HepG2 (cell line): ENCODE measurements around the gene PHLDB1. TPM values are rescaled to one million over a fixed set of nuclear protein-coding genes. Genes with fewer than 3 reads are reported as not detected.

Experiments used
- ATAC-seq: fragments of 200-7000 bp; cut with Tn5 transposase; 3 replicates; pipeline ENCODE4 v1.9.1; 2020; ENCODE audit warnings: mild to moderate bottlenecking, moderate library complexity
- BruUV-seq: library from RNA; stranded (reverse); fragments of 400-500 nt; replicated peaks from 2 replicates; lab custom pipeline; 2021; lab: Mats Ljungman, UMichigan
- CTCF ChIA-PET: fragments of 300-600 bp; formaldehyde crosslinking; extraction: SDS; loops from one replicate; lab custom pipeline; 2021; ENCODE audit warnings: low total read pairs, inconsistent platforms, low intra/inter-chr PET ratio; lab: Yijun Ruan, JAX
- POLR2A ChIA-PET: fragments of 350-600 bp; sonication (Branson Sonifier 250); formaldehyde crosslinking; loops from one replicate; lab custom pipeline; 2020; ENCODE audit warnings: antibody characterized with exemption, inconsistent platforms; lab: Yijun Ruan, JAX
- DNase-seq: peaks from one replicate; pipeline ENCODE4 v3.0.0-alpha.2; 2015; ENCODE audit warnings: low spot score
- FAIRE-seq: peaks from 3 replicates; lab custom pipeline; 2011; peaks lifted over from hg19 to GRCh38; lab: Jason Lieb, UNC
- H2AFZ ChIP-seq: one replicate; pipeline ENCODE4 v1.6.1; 2011; ENCODE audit warnings: low read length, inconsistent platforms
- H3K27ac ChIP-seq: fragments of 300-600 bp; 3 replicates; pipeline ENCODE4 v1.8.0; 2011; ENCODE audit warnings: mixed run types, mild to moderate bottlenecking, mixed read lengths, low read length, inconsistent platforms; ENCODE audit not compliant: insufficient read depth; ENCODE audit errors: extremely low read length
- H3K27me3 ChIP-seq, 2 experiments: fragments of 200-600 bp in 1 of 2; 2 replicates in 1 of 2; 3 replicates in 1 of 2; pipeline versions ENCODE4 v1.6.0 to v1.8.0; 2011; ENCODE audit warnings: low read length in 2 of 2, mild to moderate bottlenecking in 2 of 2, moderate library complexity in 2 of 2, inconsistent platforms in 1 of 2; ENCODE audit not compliant: insufficient read depth in 2 of 2, control insufficient read depth in 1 of 2
- H3K36me3 ChIP-seq, 2 experiments: fragments of 200-600 bp in 1 of 2; replicated peaks in 1 of 2; 2 replicates in 1 of 2; 3 replicates in 1 of 2; pipeline versions ENCODE4 v1.5.1 to v1.8.0; 2011; ENCODE audit warnings: low read length in 2 of 2, inconsistent platforms in 1 of 2; ENCODE audit not compliant: insufficient read depth in 2 of 2, control insufficient read depth in 1 of 2
- H3K4me1 ChIP-seq: 2 replicates; pipeline ENCODE4 v1.5.1; 2012; ENCODE audit warnings: low read length, inconsistent platforms; ENCODE audit not compliant: insufficient read depth
- H3K4me2 ChIP-seq: 2 replicates; pipeline ENCODE4 v1.6.0; 2011; ENCODE audit warnings: low read depth, low read length, inconsistent platforms
- H3K4me3 ChIP-seq, 3 experiments: fragments of 200-600 bp in 1 of 3; sonication (generic), shearing (Covaris generic) in 1 of 3; replicated peaks in 1 of 3; 2 replicates each; pipeline ENCODE4 v1.5.1; 2011 to 2016; ENCODE audit warnings: low read length in 3 of 3, inconsistent platforms in 2 of 3, low read depth in 2 of 3, mild to moderate bottlenecking in 2 of 3, control low read depth in 1 of 3, mixed read lengths in 1 of 3; ENCODE audit not compliant: insufficient read depth in 1 of 3
- H3K79me2 ChIP-seq: one replicate; pipeline ENCODE4 v1.6.1; 2011; ENCODE audit warnings: low read length, inconsistent platforms; ENCODE audit not compliant: insufficient read depth
- H3K9ac ChIP-seq: 2 replicates; pipeline ENCODE4 v1.6.0; 2011; ENCODE audit warnings: mild to moderate bottlenecking, low read depth, low read length, inconsistent platforms; ENCODE audit not compliant: insufficient read depth
- H3K9me3 ChIP-seq: 2 replicates; pipeline ENCODE4 v1.5.1; 2012; ENCODE audit warnings: mild to moderate bottlenecking, low read length
- H4K20me1 ChIP-seq: 2 replicates; pipeline ENCODE4 v1.6.0; 2011; ENCODE audit warnings: inconsistent platforms, mild to moderate bottlenecking, low read length, moderate library complexity; ENCODE audit not compliant: insufficient read depth
- AGO1 ChIP-seq: fragments of 200-400 bp; formaldehyde crosslinking; IDR thresholded peaks from 2 replicates; pipeline ENCODE4 v1.6.1; 2017; ENCODE audit warnings: mild to moderate bottlenecking, low read depth, low read length, moderate library complexity; ENCODE audit not compliant: poor library complexity, severe bottlenecking
- CREB3 ChIP-seq: sonication (generic); formaldehyde crosslinking; IDR thresholded peaks from 2 replicates; pipeline ENCODE4 v1.5.0; 2020; ENCODE audit warnings: missing genetic modification reagents
- ERF ChIP-seq: IDR thresholded peaks from 2 replicates; pipeline ENCODE4 v1.6.1; 2018; ENCODE audit warnings: missing biosample characterization, missing genetic modification reagents
- ETV5 ChIP-seq: IDR thresholded peaks from 2 replicates; pipeline ENCODE4 v1.6.1; 2018; ENCODE audit warnings: missing biosample characterization, missing genetic modification reagents, inconsistent platforms, borderline replicate concordance
- FOXA1 ChIP-seq, 2 experiments: fragments of 450-650 bp in 1 of 2; sonication (generic) in 1 of 2; formaldehyde crosslinking in 1 of 2; IDR thresholded peaks; 2 replicates each; pipeline versions ENCODE4 v1.4.0 to v1.6.1; 2016 to 2020; ENCODE audit warnings: missing genetic modification reagents in 1 of 2
- HDAC2 ChIP-seq: sonication (generic); formaldehyde crosslinking; IDR thresholded peaks from 2 replicates; pipeline ENCODE4 v1.4.0; 2020; ENCODE audit warnings: missing genetic modification reagents
- HOXA3 ChIP-seq: sonication (generic); formaldehyde crosslinking; IDR thresholded peaks from 2 replicates; pipeline ENCODE4 v1.5.0; 2020; ENCODE audit warnings: missing genetic modification reagents
- IKZF4 ChIP-seq: sonication (generic); formaldehyde crosslinking; IDR thresholded peaks from 2 replicates; pipeline ENCODE4 v1.5.1; 2020; ENCODE audit warnings: borderline replicate concordance, mild to moderate bottlenecking, low read depth, missing genetic modification reagents; ENCODE audit errors: not compliant biosample characterization
- KLF6 ChIP-seq: IDR thresholded peaks from 2 replicates; pipeline ENCODE4 v1.8.0; 2016; ENCODE audit warnings: missing biosample characterization, missing genetic modification reagents
- KMT2A ChIP-seq: sonication (generic); formaldehyde crosslinking; IDR thresholded peaks from 2 replicates; pipeline ENCODE4 v1.4.0; 2020; ENCODE audit warnings: missing genetic modification reagents
- MAFF ChIP-seq: IDR thresholded peaks from 2 replicates; pipeline ENCODE4 v1.6.1; 2011; ENCODE audit warnings: low read depth, low read length, improper control_type of control experiment
- NR2F6 ChIP-seq, 2 experiments: IDR thresholded peaks; 2 replicates each; pipeline ENCODE4 v1.6.1; 2016; ENCODE audit warnings: antibody characterized with exemption in 1 of 2, mild to moderate bottlenecking in 1 of 2
- SIN3A ChIP-seq: IDR thresholded peaks from 2 replicates; pipeline ENCODE4 v1.6.1; 2011; ENCODE audit warnings: low read depth, mild to moderate bottlenecking, control low read depth, low read length, borderline replicate concordance
- SRSF4 ChIP-seq: fragments of 200-400 bp; formaldehyde crosslinking; IDR thresholded peaks from one replicate; pipeline ENCODE4 v1.6.1; 2018; ENCODE audit warnings: mild to moderate bottlenecking, low read depth, low read length, moderate library complexity; ENCODE audit not compliant: poor library complexity, severe bottlenecking
- STAT5B ChIP-seq: sonication (generic); formaldehyde crosslinking; IDR thresholded peaks from 2 replicates; pipeline ENCODE4 v1.4.0; 2020; ENCODE audit warnings: missing genetic modification reagents
- SUZ12 ChIP-seq: fragments of 150-350 bp; IDR thresholded peaks from 2 replicates; pipeline ENCODE4 v1.6.1; 2014; ENCODE audit warnings: low read depth, low read length
- ZKSCAN1 ChIP-seq: fragments of 150-350 bp; IDR thresholded peaks from 2 replicates; pipeline ENCODE4 v1.6.1; 2014; ENCODE audit warnings: low read length
- ZMAT5 ChIP-seq: sonication (generic); formaldehyde crosslinking; IDR thresholded peaks from 2 replicates; pipeline ENCODE4 v1.5.0; 2020; ENCODE audit warnings: mild to moderate bottlenecking, low read depth, missing genetic modification reagents, borderline replicate concordance
- ZNF430 ChIP-seq: sonication (generic); formaldehyde crosslinking; IDR thresholded peaks from 2 replicates; pipeline ENCODE4 v1.9.0; 2021; ENCODE audit warnings: mild to moderate bottlenecking, missing genetic modification reagents
- ZNF451 ChIP-seq: sonication (generic); formaldehyde crosslinking; IDR thresholded peaks from 2 replicates; pipeline ENCODE4 v1.5.0; 2020; ENCODE audit warnings: mild to moderate bottlenecking, missing genetic modification reagents
- ZNF484 ChIP-seq: sonication (generic); formaldehyde crosslinking; IDR thresholded peaks from 2 replicates; pipeline ENCODE4 v1.5.1; 2020; ENCODE audit warnings: mild to moderate bottlenecking, low read depth, missing genetic modification reagents, borderline replicate concordance
- ZNF557 ChIP-seq: sonication (generic); formaldehyde crosslinking; IDR thresholded peaks from 2 replicates; pipeline ENCODE4 v1.4.0; 2020; ENCODE audit warnings: missing genetic modification reagents
- ZNF558 ChIP-seq: sonication (generic); formaldehyde crosslinking; IDR thresholded peaks from 2 replicates; pipeline ENCODE4 v1.9.0; 2022; ENCODE audit warnings: mild to moderate bottlenecking, missing genetic modification reagents, borderline replicate concordance
- ZNF777 ChIP-seq: sonication (generic); formaldehyde crosslinking; IDR thresholded peaks from 2 replicates; pipeline ENCODE4 v1.4.0; 2020; ENCODE audit warnings: missing genetic modification reagents
- ZNF780A ChIP-seq: sonication (generic); formaldehyde crosslinking; IDR thresholded peaks from 2 replicates; pipeline ENCODE4 v1.8.0; 2022; ENCODE audit warnings: mild to moderate bottlenecking, missing genetic modification reagents, moderate library complexity
- ZNF792 ChIP-seq: IDR thresholded peaks from 2 replicates; pipeline ENCODE4 v1.6.1; 2016
- WGBS: methylation state at CpG from one replicate; pipeline ENCODE4 v1.1.6; 2017; ENCODE audit warnings: low lambda C conversion rate; 5-methylcytosine and 5-hydroxymethylcytosine counted together
- in situ Hi-C: cut with HindIII; loops from 2 replicates; pipeline ENCODE4 v1.10.0; 2017; ENCODE audit warnings: low pct_unique_long_range_greater_than_20kb; ENCODE audit not compliant: extremely low pct_ligation_motif_present
- intact Hi-C: fragments of 100-400 bp; cut with micrococcal nuclease; formaldehyde crosslinking; loops from one replicate; pipeline ENCODE4 v1.10.0; 2022; ENCODE audit not compliant: unreplicated experiment
- polyA plus RNA-seq, 8 experiments: library from polyadenylated mRNA; depleted of rRNA in 3 of 8; stranded (reverse) in 7 of 8; unstranded in 1 of 8; fragments of >200 nt; fragmentation: Illumina TruSeq in 4 of 8; extraction: Trizol in 4 of 8; gene quantifications; 2 replicates each; pipeline versions ENCODE4 v1.2.1 to v1.2.3, GENCODE V29; 2011 to 2016; ENCODE audit warnings: low read depth in 4 of 8, missing spikeins in 1 of 8, mixed read lengths in 1 of 8; ENCODE audit not compliant: insufficient read depth in 1 of 8
- total RNA-seq, 5 experiments: library from RNA; depleted of rRNA; stranded (reverse); fragments of >200 nt; fragmentation: Illumina TruSeq; extraction: Trizol; gene quantifications; 2 replicates each; pipeline ENCODE4 v1.2.3, GENCODE V29; 2016; ENCODE audit warnings: low read depth in 1 of 5

The PHLDB1 gene
- total and polyA plus RNA-seq, 2 of the 13 experiments (the other 11 are each of a cell fraction or from before 2014, with no cell fraction given) = 13.8 to 14.2 TPM

- CTCF ChIA-PET = no interaction called here
- intact Hi-C loops = loop anchor here (5.0 kb wide), 1 partner anchor 37 kb away; no protein-coding TSS in a partner anchor
- ATAC-seq = peak; percentile 92
- H3K79me2 ChIP-seq = peaks cover 9% of the 10 kb centered on the region
- 6% methylated on average over 5 of the region's 7 CpGs for WGBS
- H3K4me1 ChIP-seq = peaks cover 63% of the 10 kb centered on the region
- peak; percentile 90 for DNase-seq
- peak overlapping the region; percentile 95 for H3K27ac ChIP-seq
- H3K9ac ChIP-seq = peak overlapping the region; percentile 82
- H3K4me2 ChIP-seq = peak overlapping the region; percentile 98
- H3K27me3 ChIP-seq = no peaks in the 10 kb centered on the region; a peak in 1 of 5 replicates
- in situ Hi-C loops = no loop called here
- no peaks in the 10 kb centered on the region for H4K20me1 ChIP-seq
- peaks cover 3 to 9% of the 10 kb centered on the region in 2 experiments; a peak in 4 of 5 replicates for H3K36me3 ChIP-seq
- H3K9me3 ChIP-seq = no peaks in the 10 kb centered on the region
- peak overlapping the region; percentile 81 to 97 (median 87) for H3K4me3 ChIP-seq
- POLR2A ChIA-PET = interaction anchor here (0.6 to 2.7 kb wide), 27 partner anchors 8 to 548 kb away, joined by 3 to 83 read pairs (median 6); partner anchors contain the start of genes ARCN1, DDX6, HMBS and NLRX1
- peak; percentile 92 for FAIRE-seq
- BruUV-seq = no TSS peak
- no peak overlapping the region for H2AFZ ChIP-seq
- TF ChIP-seq ZKSCAN1 = no peak
- TF ChIP-seq KMT2A (CRISPR knock-in tag) = 0 out of 2 replicates have a peak, but pooled peaks have one; percentile 54
- TF ChIP-seq ZNF777 (CRISPR knock-in tag) = 0 out of 2 replicates have a peak, but pooled peaks have one; percentile 2
- TF ChIP-seq ZNF451 = no peak
- TF ChIP-seq AGO1 = no peak
- peak; percentile 56; the same call in 1 of the 2 replicates for TF ChIP-seq NR2F6 (IDR thresholded peaks at IDR 0.05)
- TF ChIP-seq NR2F6 (CRISPR knock-in tag; IDR thresholded peaks at IDR 0.05) = peak; percentile 73; the same call in 1 of the 2 replicates
- no peak for TF ChIP-seq ZNF557 (CRISPR knock-in tag)
- peak; percentile 18 for TF ChIP-seq HDAC2 (CRISPR knock-in tag)
- TF ChIP-seq HOXA3 (CRISPR knock-in tag) = peak; percentile 55; the same call in 1 of the 2 replicates
- peak; percentile 69; the same call in 1 of the 2 replicates for TF ChIP-seq ZNF558 (CRISPR knock-in tag)
- no peak for TF ChIP-seq ZNF484 (CRISPR knock-in tag)
- TF ChIP-seq FOXA1 (IDR thresholded peaks at IDR 0.05) = no peak
- peak; percentile 66 for TF ChIP-seq FOXA1 (CRISPR knock-in tag; IDR thresholded peaks at IDR 0.05)
- no peak for TF ChIP-seq ZMAT5 (CRISPR knock-in tag)
- TF ChIP-seq KLF6 (CRISPR knock-in tag) = 0 out of 2 replicates have a peak, but pooled peaks have one; percentile 14
- no peak for TF ChIP-seq ZNF780A (CRISPR knock-in tag)
- TF ChIP-seq ETV5 (CRISPR knock-in tag) = peak; percentile 93
- TF ChIP-seq SUZ12 = no peak
- peak; percentile 94 for TF ChIP-seq ZNF430 (CRISPR knock-in tag)
- no peak for TF ChIP-seq MAFF
- TF ChIP-seq CREB3 (CRISPR knock-in tag) = no peak
- TF ChIP-seq STAT5B (CRISPR knock-in tag) = no peak
- TF ChIP-seq SIN3A = no peak
- no peak for TF ChIP-seq ERF (CRISPR knock-in tag)
- no peak for TF ChIP-seq IKZF4 (CRISPR knock-in tag)
- TF ChIP-seq ZNF792 (CRISPR knock-in tag) = no peak
- TF ChIP-seq SRSF4 = no peak
These were observed 13.2 kb downstream of the PHLDB1 start for GRCh38 chr11:118620529-118621070.
